ENCODE data around the gene TEX13A. TPM values are rescaled to one million over a fixed set of nuclear protein-coding genes. Genes with fewer than 3 reads are reported as not detected.

The TEX13A gene
- total and polyA plus RNA-seq, 2 of the 13 experiments (the other 11 are each of a cell fraction or from before 2014, with no cell fraction given), result not detected

DNA sequence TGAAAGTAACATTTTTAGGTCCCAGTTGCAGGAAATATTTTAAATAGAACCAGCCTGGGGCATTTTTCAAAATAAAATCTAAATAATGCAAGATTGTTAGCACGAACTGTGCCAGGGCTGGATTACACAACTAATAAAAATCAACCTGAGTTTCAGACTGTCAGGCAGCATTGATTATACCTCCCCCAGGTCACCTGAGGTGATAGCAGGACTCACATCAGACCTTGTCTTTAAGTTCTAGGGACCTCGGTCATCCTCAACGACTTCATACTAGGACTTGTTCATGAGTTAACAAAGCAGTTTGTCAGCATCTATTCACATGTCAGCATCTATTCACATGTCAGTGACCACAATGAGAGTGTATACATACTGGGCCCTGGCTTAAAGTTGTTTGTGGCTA lies 8.7 kb upstream of the TEX13A start (continued):
- TF ChIP-seq, protein P1, sequence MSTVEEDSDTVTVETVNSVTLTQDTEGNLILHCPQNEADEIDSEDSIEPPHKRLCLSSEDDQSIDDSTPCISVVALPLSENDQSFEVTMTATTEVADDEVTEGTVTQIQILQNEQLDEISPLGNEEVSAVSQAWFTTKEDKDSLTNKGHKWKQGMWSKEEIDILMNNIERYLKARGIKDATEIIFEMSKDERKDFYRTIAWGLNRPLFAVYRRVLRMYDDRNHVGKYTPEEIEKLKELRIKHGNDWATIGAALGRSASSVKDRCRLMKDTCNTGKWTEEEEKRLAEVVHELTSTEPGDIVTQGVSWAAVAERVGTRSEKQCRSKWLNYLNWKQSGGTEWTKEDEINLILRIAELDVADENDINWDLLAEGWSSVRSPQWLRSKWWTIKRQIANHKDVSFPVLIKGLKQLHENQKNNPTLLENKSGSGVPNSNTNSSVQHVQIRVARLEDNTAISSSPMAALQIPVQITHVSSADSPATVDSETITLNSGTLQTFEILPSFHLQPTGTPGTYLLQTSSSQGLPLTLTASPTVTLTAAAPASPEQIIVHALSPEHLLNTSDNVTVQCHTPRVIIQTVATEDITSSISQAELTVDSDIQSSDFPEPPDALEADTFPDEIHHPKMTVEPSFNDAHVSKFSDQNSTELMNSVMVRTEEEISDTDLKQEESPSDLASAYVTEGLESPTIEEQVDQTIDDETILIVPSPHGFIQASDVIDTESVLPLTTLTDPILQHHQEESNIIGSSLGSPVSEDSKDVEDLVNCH (CRISPR knock-in tag; IDR thresholded peaks at IDR 0.05), result no peak
- TF ChIP-seq RORA (CRISPR knock-in tag; IDR thresholded peaks at IDR 0.05) (no peak), ZNF317 (CRISPR knock-in tag; IDR thresholded peaks at IDR 0.05) (no peak), THRA (CRISPR knock-in tag; IDR thresholded peaks at IDR 0.05; ENCODE audit: borderline replicate concordance) (no peak), EZH2 (conservative IDR thresholded peaks at IDR 0.05; ENCODE audit: low read depth, low read length) (no peak)

- Histone ChIP-seq H3K27me3 (ENCODE audit: control insufficient read depth in 1 of 2, insufficient read depth in 2 of 2, low read length in 2 of 2) (no peaks in the 10 kb centered on the region), H4K20me1 (ENCODE audit: insufficient read depth, low read length) (no peaks in the 10 kb centered on the region), H3K9ac (ENCODE audit: insufficient read depth, low read depth, low read length) (no peak overlapping the region), H3K27ac (ENCODE audit: extremely low read length, insufficient read depth, low read length) (no peak overlapping the region), H3K4me3 (replicated peaks in 1 of 3; ENCODE audit: insufficient read depth in 1 of 3, low read depth in 2 of 3, low read length in 3 of 3) (no peak overlapping the region), H3K4me2 (ENCODE audit: low read depth, low read length) (no peak overlapping the region), H2AFZ (ENCODE audit: low read length) (no peak overlapping the region), H3K36me3 (replicated peaks in 1 of 2; ENCODE audit: control insufficient read depth in 1 of 2, insufficient read depth in 2 of 2, low read length in 2 of 2) (no peaks in the 10 kb centered on the region), H3K79me2 (ENCODE audit: insufficient read depth, low read length) (no peaks in the 10 kb centered on the region), H3K9me3 (ENCODE audit: low read length) (no peaks in the 10 kb centered on the region), H3K4me1 (ENCODE audit: insufficient read depth, low read length) (no peaks in the 10 kb centered on the region)
- 3% methylated on average over 2 of the region's 2 CpGs for WGBS (ENCODE audit: low lambda C conversion rate)
- intact Hi-C loops (cut with micrococcal nuclease; ENCODE audit: unreplicated experiment) (no loop called here), in situ Hi-C loops (cut with HindIII; ENCODE audit: extremely low pct_ligation_motif_present, low pct_unique_long_range_greater_than_20kb) (no loop called here)
- FAIRE-seq, result no peak
- no peak for ATAC-seq
- ChIA-PET CTCF (ENCODE audit: low intra/inter-chr PET ratio, low total read pairs) (no interaction called here), POLR2A (no interaction called here)
- no peak for DNase-seq (ENCODE audit: low spot score)
- no TSS peak for BruUV-seq (replicated peaks)
- TF ChIP-seq, protein P2, sequence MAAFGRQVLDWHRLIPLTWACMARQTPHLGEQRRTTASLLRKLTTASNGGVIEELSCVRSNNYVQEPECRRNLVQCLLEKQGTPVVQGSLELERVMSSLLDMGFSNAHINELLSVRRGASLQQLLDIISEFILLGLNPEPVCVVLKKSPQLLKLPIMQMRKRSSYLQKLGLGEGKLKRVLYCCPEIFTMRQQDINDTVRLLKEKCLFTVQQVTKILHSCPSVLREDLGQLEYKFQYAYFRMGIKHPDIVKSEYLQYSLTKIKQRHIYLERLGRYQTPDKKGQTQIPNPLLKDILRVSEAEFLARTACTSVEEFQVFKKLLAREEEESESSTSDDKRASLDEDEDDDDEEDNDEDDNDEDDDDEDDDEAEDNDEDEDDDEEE (CRISPR knock-in tag; IDR thresholded peaks at IDR 0.05), result no peak
- no peak for TF ChIP-seq HCFC1 (IDR thresholded peaks at IDR 0.05; ENCODE audit: low read depth, low read length)
- TF ChIP-seq, protein P3, sequence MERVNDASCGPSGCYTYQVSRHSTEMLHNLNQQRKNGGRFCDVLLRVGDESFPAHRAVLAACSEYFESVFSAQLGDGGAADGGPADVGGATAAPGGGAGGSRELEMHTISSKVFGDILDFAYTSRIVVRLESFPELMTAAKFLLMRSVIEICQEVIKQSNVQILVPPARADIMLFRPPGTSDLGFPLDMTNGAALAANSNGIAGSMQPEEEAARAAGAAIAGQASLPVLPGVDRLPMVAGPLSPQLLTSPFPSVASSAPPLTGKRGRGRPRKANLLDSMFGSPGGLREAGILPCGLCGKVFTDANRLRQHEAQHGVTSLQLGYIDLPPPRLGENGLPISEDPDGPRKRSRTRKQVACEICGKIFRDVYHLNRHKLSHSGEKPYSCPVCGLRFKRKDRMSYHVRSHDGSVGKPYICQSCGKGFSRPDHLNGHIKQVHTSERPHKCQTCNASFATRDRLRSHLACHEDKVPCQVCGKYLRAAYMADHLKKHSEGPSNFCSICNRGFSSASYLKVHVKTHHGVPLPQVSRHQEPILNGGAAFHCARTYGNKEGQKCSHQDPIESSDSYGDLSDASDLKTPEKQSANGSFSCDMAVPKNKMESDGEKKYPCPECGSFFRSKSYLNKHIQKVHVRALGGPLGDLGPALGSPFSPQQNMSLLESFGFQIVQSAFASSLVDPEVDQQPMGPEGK (CRISPR knock-in tag; IDR thresholded peaks at IDR 0.05), result no peak
- no peak for TF ChIP-seq ZNF382 (CRISPR knock-in tag; IDR thresholded peaks at IDR 0.05; ENCODE audit: borderline replicate concordance)
- TF ChIP-seq NFYC (CRISPR knock-in tag; IDR thresholded peaks at IDR 0.05), result no peak
- TF ChIP-seq ZNF235 (CRISPR knock-in tag; IDR thresholded peaks at IDR 0.05; ENCODE audit: borderline replicate concordance), result no peak
- TF ChIP-seq, protein P4, sequence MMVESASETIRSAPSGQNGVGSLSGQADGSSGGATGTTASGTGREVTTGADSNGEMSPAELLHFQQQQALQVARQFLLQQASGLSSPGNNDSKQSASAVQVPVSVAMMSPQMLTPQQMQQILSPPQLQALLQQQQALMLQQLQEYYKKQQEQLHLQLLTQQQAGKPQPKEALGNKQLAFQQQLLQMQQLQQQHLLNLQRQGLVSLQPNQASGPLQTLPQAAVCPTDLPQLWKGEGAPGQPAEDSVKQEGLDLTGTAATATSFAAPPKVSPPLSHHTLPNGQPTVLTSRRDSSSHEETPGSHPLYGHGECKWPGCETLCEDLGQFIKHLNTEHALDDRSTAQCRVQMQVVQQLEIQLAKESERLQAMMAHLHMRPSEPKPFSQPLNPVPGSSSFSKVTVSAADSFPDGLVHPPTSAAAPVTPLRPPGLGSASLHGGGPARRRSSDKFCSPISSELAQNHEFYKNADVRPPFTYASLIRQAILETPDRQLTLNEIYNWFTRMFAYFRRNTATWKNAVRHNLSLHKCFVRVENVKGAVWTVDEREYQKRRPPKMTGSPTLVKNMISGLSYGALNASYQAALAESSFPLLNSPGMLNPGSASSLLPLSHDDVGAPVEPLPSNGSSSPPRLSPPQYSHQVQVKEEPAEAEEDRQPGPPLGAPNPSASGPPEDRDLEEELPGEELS (CRISPR knock-in tag; IDR thresholded peaks at IDR 0.05), result no peak
- TF ChIP-seq ZKSCAN1 (IDR thresholded peaks at IDR 0.05; ENCODE audit: low read length), result no peak
- TF ChIP-seq NR2F2 (IDR thresholded peaks at IDR 0.05; ENCODE audit: borderline replicate concordance, low read depth), result no peak
- TF ChIP-seq ZNF878 (CRISPR knock-in tag; IDR thresholded peaks at IDR 0.05), result no peak
- no peak for TF ChIP-seq MYNN (CRISPR knock-in tag; IDR thresholded peaks at IDR 0.05; ENCODE audit: low read depth)
These were observed 8.1 kb upstream of the TEX13A start for GRCh38 chrX:105228602-105229001.
